Breast epithelium (tissue), 4 donors: ENCODE data around the gene PCNX1. TPM values are rescaled to one million over a fixed set of nuclear protein-coding genes. Genes with fewer than 3 reads are reported as not detected.

Source experiments
- DNase-seq, 2 donors: peaks; one replicate each; pipeline ENCODE4 v3.0.0-alpha.2; 2019; ENCODE audit warnings: low spot score in 2 of 2
- H3K27ac ChIP-seq, 2 donors: fragments of 200-600 bp; sonication (generic) in 1 of 2; one replicate each; pipeline ENCODE4 v1.5.1; 2016 to 2019; ENCODE audit warnings: mild to moderate bottlenecking in 1 of 2
- H3K27me3 ChIP-seq, 2 donors: fragments of 200-600 bp; sonication (generic) in 1 of 2; one replicate each; pipeline versions ENCODE4 v1.5.1 to v1.6.0; 2017 to 2019; ENCODE audit warnings: control low read depth in 1 of 2, mild to moderate bottlenecking in 1 of 2
- H3K36me3 ChIP-seq: fragments of 200-600 bp; one replicate; pipeline ENCODE4 v1.5.1; 2019
- H3K4me1 ChIP-seq, 2 donors: fragments of 200-600 bp; sonication (generic); one replicate each; pipeline ENCODE4 v1.5.1; 2016 to 2019; ENCODE audit warnings: control low read depth in 1 of 2
- H3K4me3 ChIP-seq, 3 donors: fragments of 200-600 bp; sonication (generic); 1 replicate in 2 of 3; 2 replicates in 1 of 3; pipeline ENCODE4 v1.5.1; 2016 to 2019; ENCODE audit warnings: mild to moderate bottlenecking in 3 of 3, moderate library complexity in 2 of 3
- H3K9me3 ChIP-seq, 2 donors: fragments of 200-600 bp; sonication (generic) in 1 of 2; one replicate each; pipeline ENCODE4 v1.5.1; 2016 to 2019; ENCODE audit warnings: control low read depth in 1 of 2
- POLR2A ChIP-seq: fragments of 450-650 bp; IDR thresholded peaks from one replicate; pipeline ENCODE4 v1.6.1; 2016; ENCODE audit warnings: antibody characterized with exemption, mild to moderate bottlenecking, moderate library complexity
- POLR2AphosphoS5 ChIP-seq, 3 donors: sonication (generic); formaldehyde crosslinking; IDR thresholded peaks; one replicate each; pipeline ENCODE4 v1.6.1; 2017; ENCODE audit warnings: antibody characterized with exemption in 3 of 3
- intact Hi-C: fragments of 100-400 bp; cut with DNase I; formaldehyde crosslinking; loops from one replicate; pipeline ENCODE4 v1.15.1; 2023; ENCODE audit warnings: low total_unique reads
- total RNA-seq, 3 donors: library from RNA; depleted of rRNA; stranded (reverse); fragments of >200 nt; gene quantifications; one replicate each; pipeline ENCODE4 v1.1.0, GENCODE V29; 2016
- TF ChIP-seq, protein P1 (sequence below), 3 donors: fragments of 450-650 bp; IDR thresholded peaks; one replicate each; pipeline ENCODE4 v1.5.1; 2016 to 2017; ENCODE audit warnings: antibody characterized with exemption in 3 of 3, mild to moderate bottlenecking in 3 of 3, moderate library complexity in 3 of 3

The PCNX1 gene
- total RNA-seq, 3 donors from 2014 or later = 61.8 to 105 (median 92.5) TPM

DNA sequence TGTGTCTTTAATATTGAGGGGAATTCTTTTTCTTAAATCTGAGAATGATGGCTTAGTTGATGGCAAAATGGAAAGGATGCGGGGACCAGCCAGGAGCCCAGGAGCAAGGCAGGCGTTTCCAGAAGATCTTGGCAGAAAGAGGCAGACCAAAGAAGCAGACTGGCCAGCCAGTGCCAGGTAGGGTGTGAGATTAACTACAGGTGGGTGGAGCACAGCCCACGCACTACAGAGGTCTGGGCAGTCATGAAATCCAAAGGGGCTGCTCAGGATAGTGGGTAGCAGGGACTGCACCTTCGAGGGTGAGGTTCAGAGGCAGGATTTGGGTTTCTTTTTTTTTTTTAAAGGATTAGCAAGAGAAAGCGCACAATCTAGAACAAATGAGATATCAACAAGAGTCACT, 17.7 kb upstream of the PCNX1 start:
- Histone ChIP-seq H3K27me3 (no peaks in the 10 kb centered on the region), H3K9me3 (no peaks in the 10 kb centered on the region), H3K27ac (no peak overlapping the region), H3K4me3 (no peak overlapping the region), H3K4me1 (no peaks in the 10 kb centered on the region), H3K36me3 (no peaks in the 10 kb centered on the region)
- TF ChIP-seq POLR2A (no peak), POLR2AphosphoS5 (IDR thresholded peaks at IDR 0.05) (no peak)
- TF ChIP-seq, protein P1, sequence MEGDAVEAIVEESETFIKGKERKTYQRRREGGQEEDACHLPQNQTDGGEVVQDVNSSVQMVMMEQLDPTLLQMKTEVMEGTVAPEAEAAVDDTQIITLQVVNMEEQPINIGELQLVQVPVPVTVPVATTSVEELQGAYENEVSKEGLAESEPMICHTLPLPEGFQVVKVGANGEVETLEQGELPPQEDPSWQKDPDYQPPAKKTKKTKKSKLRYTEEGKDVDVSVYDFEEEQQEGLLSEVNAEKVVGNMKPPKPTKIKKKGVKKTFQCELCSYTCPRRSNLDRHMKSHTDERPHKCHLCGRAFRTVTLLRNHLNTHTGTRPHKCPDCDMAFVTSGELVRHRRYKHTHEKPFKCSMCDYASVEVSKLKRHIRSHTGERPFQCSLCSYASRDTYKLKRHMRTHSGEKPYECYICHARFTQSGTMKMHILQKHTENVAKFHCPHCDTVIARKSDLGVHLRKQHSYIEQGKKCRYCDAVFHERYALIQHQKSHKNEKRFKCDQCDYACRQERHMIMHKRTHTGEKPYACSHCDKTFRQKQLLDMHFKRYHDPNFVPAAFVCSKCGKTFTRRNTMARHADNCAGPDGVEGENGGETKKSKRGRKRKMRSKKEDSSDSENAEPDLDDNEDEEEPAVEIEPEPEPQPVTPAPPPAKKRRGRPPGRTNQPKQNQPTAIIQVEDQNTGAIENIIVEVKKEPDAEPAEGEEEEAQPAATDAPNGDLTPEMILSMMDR (IDR thresholded peaks at IDR 0.05) = no peak
- DNase-seq = no peak
- intact Hi-C loops = no loop called here

DNA sequence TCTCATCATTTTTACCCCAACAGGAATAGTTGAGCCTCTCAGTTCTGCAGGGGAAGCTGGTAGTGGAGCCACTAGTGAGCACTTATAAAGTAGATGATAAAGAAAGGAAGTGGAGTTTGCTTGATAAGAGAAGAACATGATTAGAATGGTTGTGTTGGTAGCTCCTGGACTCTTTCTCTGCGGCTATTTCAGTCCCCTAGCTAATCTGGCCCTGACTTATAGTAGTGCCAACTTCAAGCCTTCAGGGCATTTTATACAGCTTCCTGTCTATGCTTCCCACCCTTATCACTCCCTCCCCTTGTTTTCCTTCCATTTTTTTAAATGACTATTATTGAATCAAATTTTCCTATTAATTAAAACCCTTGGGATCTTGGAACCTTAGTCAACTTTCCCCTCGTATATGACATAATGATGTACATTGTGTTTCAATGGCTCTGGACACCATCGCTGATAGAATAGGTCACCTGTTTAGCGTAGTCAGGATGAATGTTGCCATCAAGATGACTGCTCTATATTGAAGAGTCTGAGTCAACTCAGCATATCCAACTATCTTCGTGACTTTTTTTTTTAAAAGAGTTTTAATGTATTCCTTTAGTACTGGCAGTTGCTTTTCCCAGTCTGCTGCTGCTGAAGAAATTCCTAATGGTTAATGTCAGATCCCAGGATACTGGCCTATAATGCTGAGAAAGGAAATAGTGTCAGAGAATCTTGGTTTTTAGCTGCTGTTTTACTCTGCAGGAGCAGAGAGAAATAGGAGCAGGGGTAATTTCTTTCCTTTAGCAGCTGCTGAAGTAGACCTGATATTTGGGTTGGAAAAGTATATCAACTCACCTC, 16.2 kb upstream of the PCNX1 start:
- H3K9me3 ChIP-seq = no peaks in the 10 kb centered on the region
- no peaks in the 10 kb centered on the region for H3K4me1 ChIP-seq
- H3K4me3 ChIP-seq = no peak overlapping the region
- H3K36me3 ChIP-seq = no peaks in the 10 kb centered on the region
- TF ChIP-seq POLR2A (no peak), POLR2AphosphoS5 (IDR thresholded peaks at IDR 0.05) (no peak)
- TF ChIP-seq, protein P1 (IDR thresholded peaks at IDR 0.05) = no peak
- intact Hi-C loops = no loop called here
- no peaks in the 10 kb centered on the region for H3K27me3 ChIP-seq
- no peak for DNase-seq
- no peak overlapping the region for H3K27ac ChIP-seq

DNA sequence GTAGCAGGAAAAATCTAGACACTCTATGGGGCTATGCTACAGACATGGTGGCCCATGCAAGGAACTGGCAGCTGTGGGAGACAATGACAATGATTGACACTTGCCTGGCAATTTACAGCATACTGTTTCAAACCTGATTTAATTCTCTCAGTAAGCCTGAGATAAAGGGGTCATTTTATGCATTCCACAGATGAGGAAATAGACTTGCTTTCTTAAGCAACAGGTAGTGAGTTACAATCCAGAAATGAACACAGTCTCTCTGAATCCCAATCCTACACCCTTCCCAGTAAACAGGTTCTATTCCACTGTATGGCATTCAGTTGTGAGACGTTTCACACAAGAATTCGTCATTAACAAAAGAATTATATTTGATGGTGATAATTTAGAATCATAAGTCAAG, 15.5 kb upstream of the PCNX1 start:
- Histone ChIP-seq H3K4me1 (no peaks in the 10 kb centered on the region), H3K9me3 (no peaks in the 10 kb centered on the region), H3K4me3 (no peak overlapping the region), H3K27ac (no peak overlapping the region), H3K36me3 (no peaks in the 10 kb centered on the region), H3K27me3 (no peaks in the 10 kb centered on the region)
- intact Hi-C loops = no loop called here
- TF ChIP-seq POLR2AphosphoS5 (IDR thresholded peaks at IDR 0.05) (no peak), POLR2A (no peak)
- TF ChIP-seq, protein P1 (IDR thresholded peaks at IDR 0.05) = no peak
- no peak for DNase-seq

DNA sequence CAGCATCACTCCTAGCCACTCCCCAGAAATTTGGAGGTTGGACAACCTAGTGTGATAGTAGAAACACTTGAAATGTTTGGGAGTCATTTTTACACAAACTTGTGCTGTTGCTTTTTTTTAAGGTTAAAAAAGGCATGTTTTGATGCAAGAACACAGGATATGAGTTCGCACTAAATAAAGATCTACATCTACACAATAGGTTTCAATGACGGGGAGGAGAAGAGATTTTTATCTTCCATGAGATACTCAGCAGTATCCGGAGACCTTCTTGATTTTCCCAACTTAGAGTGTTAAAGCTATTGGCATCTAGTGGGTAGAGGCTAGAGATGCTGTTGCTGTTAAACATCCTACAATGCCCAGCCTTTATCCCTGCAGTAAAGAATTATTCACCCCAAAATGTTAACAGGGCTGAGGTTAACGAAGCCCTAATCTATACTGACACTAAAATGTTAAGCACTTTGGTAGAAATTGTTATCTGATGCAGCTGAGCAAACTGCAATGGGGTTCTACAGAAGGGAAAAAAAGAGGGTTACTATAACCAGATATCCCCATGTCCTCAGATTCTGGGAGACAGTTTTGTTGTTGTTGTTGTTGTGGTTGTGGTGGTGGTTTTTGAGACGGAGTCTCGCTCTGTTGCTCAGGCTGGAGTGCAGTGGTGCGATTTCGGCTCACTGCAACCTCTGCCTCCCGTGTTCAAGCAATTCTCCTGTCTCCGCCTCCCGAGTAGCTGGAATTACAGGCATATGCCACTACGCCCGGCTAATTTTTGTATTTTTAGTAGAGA, 14.0 kb upstream of the PCNX1 start:
- intact Hi-C loops = no loop called here
- H3K27ac ChIP-seq = no peak overlapping the region

More for the DNA sequence above, 14.0 kb upstream of the PCNX1 start:
- H3K36me3 ChIP-seq = no peaks in the 10 kb centered on the region
- no peaks in the 10 kb centered on the region for H3K27me3 ChIP-seq
- no peaks in the 10 kb centered on the region for H3K4me1 ChIP-seq
- no peak for DNase-seq
- no peak overlapping the region for H3K4me3 ChIP-seq
- H3K9me3 ChIP-seq = no peaks in the 10 kb centered on the region
- TF ChIP-seq POLR2A (no peak), POLR2AphosphoS5 (IDR thresholded peaks at IDR 0.05) (no peak)
- TF ChIP-seq, protein P1 (IDR thresholded peaks at IDR 0.05) = no peak
